Smooth muscle cell of the umbilical artery (primary cell): Measurements from ENCODE around the gene GRHL3. TPM values are rescaled to one million over a fixed set of nuclear protein-coding genes. Genes with fewer than 3 reads are reported as not detected.

Source experiments
- total RNA-seq: library from RNA; depleted of rRNA; stranded (reverse); fragments of >200 nt; gene quantifications from 2 replicates; pipeline ENCODE4 v1.2.3, GENCODE V29; 2014

The GRHL3 gene
- total RNA-seq, result not detected in 2 replicates

GRCh38 chr1:24319312-24319863, at the start of gene GRHL3:
Gene GRHL3, plus strand, starts transcription at chr1:24319357. Its CDS starts 195 bp downstream, at chr1:24319552.

Other genes starting within 250 kb of the GRHL3 start
- gene MYOM3, start 207.2 kb upstream of the GRHL3 start, total RNA-seq, result 0.18 and 0.30 TPM in 2 replicates
- not detected in 2 replicates for gene IL22RA1, start 176.2 kb upstream of the GRHL3 start, total RNA-seq
- not detected in 2 replicates for gene IFNLR1, start 132.1 kb upstream of the GRHL3 start, total RNA-seq
- gene STPG1, start 94.4 kb downstream of the GRHL3 start, total RNA-seq, result 4.5 and 6.3 TPM in 2 replicates
- gene NIPAL3, start 96.4 kb downstream of the GRHL3 start, total RNA-seq, result 55.5 and 67.4 TPM in 2 replicates
- gene RCAN3, start 183.5 kb downstream of the GRHL3 start, total RNA-seq, result 3.0 and 8.3 TPM in 2 replicates
- not detected in 2 replicates for gene NCMAP, start 236.7 kb downstream of the GRHL3 start, total RNA-seq